ENCODE measurements around the gene SEPTIN11.

- TF ChIP-seq EZH2phosphoT487 (IDR thresholded peaks at IDR 0.05; ENCODE audit: insufficient read depth, low read depth) (no peak), EZH2 (IDR thresholded peaks at IDR 0.05; ENCODE audit: insufficient read depth, poor library complexity, severe bottlenecking) (no peak)
Measured at GRCh38 chr4:76947369-76947768, 2.2 kb upstream of the SEPTIN11 start.
